Activated naive CD8-positive, alpha-beta T cell treated with anti-CD3 and anti-CD28 coated beads, Interleukin-2, amount 50 U/mL, for 16 hours (primary cell): Measurements from ENCODE around the gene RCAN3.
"Not testable (repeated sequence)": the region's sequence is repeated elsewhere in the genome, so short reads cannot be mapped to it uniquely, and the experiment has no call there.

Source experiments
- DNase-seq: peaks from one replicate; pipeline ENCODE4 v3.0.0-alpha.2; 2020; ENCODE audit warnings: low read depth, low spot score

The RCAN3 gene

GRCh38 chr1:24486331-24487065, 16.1 kb upstream of the RCAN3 start:
- no peak for DNase-seq

DNA sequence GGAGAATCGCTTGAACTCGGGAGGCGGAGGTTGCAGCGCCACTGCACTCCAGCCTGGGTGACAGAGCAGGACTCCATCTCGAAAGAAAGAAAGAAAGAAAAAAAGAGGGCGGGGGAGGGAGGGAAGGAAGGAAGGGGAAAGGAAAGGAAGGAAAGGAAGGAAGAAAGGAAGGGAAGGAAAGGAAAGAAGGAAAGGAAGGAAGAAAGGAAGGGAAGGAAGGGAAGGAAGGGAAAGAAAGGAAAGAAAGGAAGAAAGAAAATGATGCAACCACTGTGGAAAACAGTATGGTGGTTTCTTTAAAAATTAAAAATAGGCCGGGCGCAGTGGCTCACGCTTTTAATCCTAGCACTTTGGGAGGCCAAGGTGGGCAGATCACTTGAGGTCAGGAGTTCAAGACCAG, 15.2 kb upstream of the RCAN3 start:
- DNase-seq = no peak

DNA sequence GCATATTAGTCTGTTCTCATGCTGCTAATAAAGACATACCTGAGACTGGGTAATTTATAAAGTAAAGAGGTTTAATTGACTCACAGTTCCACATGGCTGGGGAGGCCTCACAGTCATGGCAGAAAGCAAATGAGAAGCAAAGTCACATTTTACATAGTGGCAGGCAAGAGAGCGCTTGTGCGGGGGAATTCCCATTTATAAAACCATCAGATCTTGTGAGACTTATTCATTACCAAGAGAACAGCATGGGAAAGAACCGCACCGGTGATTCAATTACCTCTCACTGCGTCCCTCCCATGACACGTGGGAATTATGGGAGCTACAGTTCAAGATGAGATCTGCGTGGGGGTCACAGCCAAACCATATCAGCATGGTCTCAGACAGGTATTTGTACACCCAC, 14.5 kb upstream of the RCAN3 start:
- DNase-seq = peak; percentile 36

DNA sequence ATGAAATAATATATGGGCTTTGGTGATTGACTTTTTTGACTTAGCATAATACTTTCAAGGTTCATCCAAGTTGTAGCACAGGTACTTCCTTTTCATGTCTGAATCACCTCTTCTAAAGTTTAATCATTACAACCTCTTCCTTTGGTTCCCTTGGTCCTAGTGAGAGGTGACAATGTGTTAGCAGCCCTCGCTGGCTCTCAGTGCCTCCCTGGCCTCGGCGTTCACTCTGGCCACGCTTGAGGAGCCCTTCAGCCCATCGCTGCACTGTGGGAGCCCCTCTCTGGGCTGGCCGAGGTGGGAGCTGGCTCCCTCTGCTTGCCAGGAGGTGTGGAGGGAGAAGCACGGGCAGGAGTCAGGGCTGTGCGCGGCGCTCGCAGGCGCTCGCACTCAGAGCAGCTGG, 13.0 kb upstream of the RCAN3 start:
- no peak for DNase-seq

- no peak for DNase-seq
These were observed 12.4 kb upstream of the RCAN3 start for GRCh38 chr1:24490101-24490781.

GRCh38 chr1:24491577-24492360, 10.9 kb upstream of the RCAN3 start:
- no peak for DNase-seq

- not testable (repeated sequence) for DNase-seq
These were observed 9.7 kb upstream of the RCAN3 start for GRCh38 chr1:24492935-24493334.

DNA sequence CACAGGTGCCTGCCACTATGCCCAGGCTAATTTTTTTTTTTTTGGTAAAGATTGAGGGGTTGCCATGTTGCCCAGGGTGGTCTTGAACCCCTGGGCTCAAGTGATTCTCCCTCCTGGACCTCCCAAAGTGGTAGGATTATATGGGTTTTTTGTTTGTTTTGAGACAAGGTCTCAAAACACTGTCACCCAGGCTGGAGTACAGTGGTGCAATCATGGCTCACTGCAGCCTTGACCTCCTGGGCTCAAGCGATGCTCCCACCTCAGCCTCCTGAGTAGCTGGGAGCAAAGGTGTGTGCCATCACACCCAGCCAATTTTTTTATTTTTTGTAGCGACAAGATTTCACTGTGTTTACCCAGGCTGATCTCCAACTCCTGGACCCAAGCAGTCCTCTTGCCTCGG, 8.9 kb upstream of the RCAN3 start:
- DNase-seq = no peak

DNA sequence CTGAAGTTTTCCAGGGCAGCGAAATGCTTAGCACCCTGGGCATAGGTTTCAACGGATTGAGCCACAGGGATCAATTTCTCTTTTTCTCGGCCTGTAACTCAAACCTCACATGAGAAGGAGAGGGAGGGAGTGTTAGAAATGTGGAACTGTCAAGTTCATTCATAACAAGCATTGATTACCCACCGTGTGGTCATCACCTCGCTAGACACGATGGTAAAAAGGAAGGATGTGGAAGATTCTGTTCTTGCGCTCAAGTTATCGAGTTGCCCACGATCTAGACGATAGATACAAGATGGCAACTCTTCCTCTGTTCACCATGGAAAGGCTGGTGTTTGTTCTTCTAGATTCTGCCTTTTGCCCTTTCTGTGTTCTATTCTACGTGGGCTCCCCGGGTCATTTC, 4.0 kb upstream of the RCAN3 start:
- DNase-seq = no peak

DNA sequence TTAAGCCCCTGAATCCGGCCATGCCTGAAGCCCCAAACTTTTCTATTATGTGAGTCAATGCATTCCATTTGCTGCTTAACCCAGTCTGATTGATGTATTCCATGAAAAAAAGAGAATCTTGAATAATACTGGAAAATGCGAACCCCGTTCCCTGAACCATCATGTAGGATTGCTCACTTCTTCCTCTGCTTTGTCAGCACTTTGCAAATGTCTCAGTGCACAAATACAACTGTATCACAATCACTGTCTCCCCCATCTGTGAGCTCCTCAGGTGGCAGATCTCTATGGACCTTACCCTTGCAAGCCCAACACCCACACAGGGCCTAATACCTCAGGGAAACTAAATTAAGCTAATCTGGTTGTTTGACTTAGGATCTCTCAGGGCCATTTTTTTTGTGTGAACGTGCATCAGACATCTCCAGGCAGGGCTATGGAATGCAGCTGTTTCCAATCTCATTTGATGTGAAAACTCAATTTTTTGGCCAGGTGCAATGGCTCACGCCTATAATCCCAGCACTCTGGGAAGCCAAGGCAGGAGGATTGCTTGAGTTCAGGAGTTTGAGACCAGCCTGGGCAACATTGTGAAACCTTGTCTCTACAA, 2.1 kb upstream of the RCAN3 start:
- DNase-seq = no peak

- no peak for DNase-seq
These were observed 1.1 kb upstream of the RCAN3 start for GRCh38 chr1:24501371-24502064.

GRCh38 chr1:24502065-24502708, 449 bp upstream of the RCAN3 start:
- DNase-seq = peak; percentile 38

DNA sequence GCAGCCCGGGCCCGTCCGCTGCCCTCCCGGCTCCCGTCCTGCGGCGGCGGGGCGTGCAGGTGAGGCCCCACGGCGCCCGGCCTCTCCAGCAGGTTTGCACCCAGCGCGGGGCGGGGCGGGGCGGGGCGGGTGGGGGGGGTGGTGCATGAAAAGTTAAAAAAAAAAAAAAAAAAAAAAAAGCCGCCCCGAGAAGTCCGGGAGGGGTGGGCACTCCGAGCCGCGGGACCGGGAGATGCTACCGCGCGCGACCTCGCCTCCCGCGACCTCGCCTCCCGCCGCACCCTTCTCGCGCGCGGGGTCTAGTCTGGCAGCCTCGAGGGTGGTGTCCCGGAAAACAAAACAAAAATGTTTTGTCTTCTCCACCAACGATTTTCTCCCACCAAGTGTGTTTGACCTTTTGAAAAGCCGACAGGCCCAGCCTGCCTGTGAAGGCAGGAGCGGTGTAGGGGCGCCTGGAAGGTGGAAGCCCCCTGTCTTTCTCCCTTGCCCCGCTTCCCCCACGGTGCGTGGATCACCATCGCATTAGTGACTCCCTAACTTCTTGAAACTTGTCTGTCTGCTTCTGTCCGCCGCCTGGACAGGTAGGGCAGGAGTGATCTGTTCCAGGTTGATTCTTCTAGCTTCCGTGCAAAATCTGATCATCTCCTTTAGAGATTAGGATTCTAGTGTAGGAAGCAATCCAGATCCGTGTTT, 569 bp downstream of the RCAN3 start:
- no peak for DNase-seq

DNA sequence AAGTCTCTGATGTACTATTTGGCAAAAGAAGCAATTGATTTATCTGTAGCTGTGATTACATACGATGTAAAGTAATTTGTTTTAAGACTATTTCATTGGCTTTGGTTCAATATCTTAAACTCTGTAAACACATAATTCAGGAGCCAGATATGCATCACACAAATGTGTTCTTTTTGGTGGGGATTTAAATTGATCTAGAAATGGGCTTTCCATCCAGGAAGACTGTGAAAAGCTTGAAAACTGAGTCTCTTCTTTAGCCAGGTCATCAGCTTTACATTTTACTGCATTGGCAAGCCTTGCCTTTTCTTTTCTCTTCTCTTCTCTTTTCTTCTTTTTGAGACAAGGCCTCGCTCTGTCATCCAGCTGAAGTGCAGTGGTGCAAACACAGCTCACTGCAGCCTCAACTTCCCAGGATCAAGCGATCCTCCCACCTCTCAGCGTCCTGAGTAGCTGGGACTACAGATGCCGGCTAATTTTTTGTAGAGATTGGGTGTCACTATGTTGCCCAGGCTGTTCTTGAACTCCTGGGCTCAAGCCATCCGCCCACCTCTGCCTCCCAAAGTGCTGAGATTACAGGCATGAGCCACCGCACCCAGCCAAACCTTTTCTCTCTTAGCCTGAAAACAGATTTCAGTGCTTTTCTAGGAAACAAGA, 1.4 kb downstream of the RCAN3 start:
- no peak for DNase-seq

- DNase-seq = no peak
These were observed 1.9 kb downstream of the RCAN3 start for GRCh38 chr1:24504560-24504959.

DNA sequence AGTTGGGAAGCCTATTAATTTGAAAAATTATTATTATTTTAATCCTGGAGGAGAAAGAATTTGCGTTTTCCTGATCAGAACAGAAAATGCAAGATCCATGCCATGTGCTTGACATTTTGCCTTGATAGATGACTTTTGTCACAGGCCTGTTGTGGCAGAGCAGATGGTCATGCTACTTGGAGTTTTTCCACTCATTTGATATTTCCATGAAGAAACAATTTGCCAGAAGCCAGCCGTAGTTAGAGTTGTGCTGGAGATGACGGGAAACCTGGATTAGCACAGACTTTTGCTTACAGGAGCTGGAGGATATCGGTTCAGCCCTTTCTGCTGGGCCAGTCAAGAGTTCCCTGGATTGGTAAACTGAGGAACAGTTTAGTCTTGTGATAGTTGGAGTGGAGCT, 3.2 kb downstream of the RCAN3 start:
- no peak for DNase-seq

- DNase-seq = no peak
These were observed 4.2 kb downstream of the RCAN3 start for GRCh38 chr1:24506691-24507381.

GRCh38 chr1:24507405-24507804, 4.8 kb downstream of the RCAN3 start:
- DNase-seq = no peak

GRCh38 chr1:24508911-24509310, 6.3 kb downstream of the RCAN3 start:
- no peak for DNase-seq
